SK-N-SH treated with all-trans-retinoic acid at 6 μM for 48 hours (cell line): ENCODE data around the gene IGLL1.
"Not testable (repeated sequence)": the region's sequence is repeated elsewhere in the genome, so short reads cannot be mapped to it uniquely, and the experiment has no call there.

Experiments used
- ATAC-seq: fragments of 200-7000 bp; cut with Tn5 transposase; 3 replicates; pipeline ENCODE4 v1.9.1; 2020; ENCODE audit warnings: mild to moderate bottlenecking, moderate library complexity
- ARNTL ChIP-seq: fragments of 450-650 bp; formaldehyde crosslinking; IDR thresholded peaks from 2 replicates; pipeline ENCODE4 v1.5.0; 2020; ENCODE audit warnings: low read depth, mild to moderate bottlenecking, moderate library complexity, borderline replicate concordance
- BACH2 ChIP-seq: fragments of 250-450 bp; sonication (Bioruptor Pico); IDR thresholded peaks from 2 replicates; pipeline ENCODE4 v1.9.0; 2021; ENCODE audit warnings: mild to moderate bottlenecking, borderline replicate concordance
- CREB5 ChIP-seq: fragments of 250-450 bp; sonication (Bioruptor Pico); IDR thresholded peaks from 2 replicates; pipeline ENCODE4 v1.5.1; 2020; ENCODE audit warnings: low read depth, mild to moderate bottlenecking, moderate library complexity
- CSDC2 ChIP-seq: fragments of 250-450 bp; sonication (Bioruptor Pico); IDR thresholded peaks from 2 replicates; pipeline ENCODE4 v1.5.0; 2020; ENCODE audit warnings: mild to moderate bottlenecking, moderate library complexity
- CSRNP3 ChIP-seq: fragments of 250-450 bp; sonication (Bioruptor Pico); IDR thresholded peaks from 2 replicates; pipeline ENCODE4 v1.5.1; 2021; ENCODE audit warnings: mild to moderate bottlenecking, moderate library complexity
- ESRRG ChIP-seq: fragments of 250-450 bp; sonication (Bioruptor Pico); IDR thresholded peaks from 2 replicates; pipeline ENCODE4 v1.6.1; 2021; ENCODE audit warnings: mild to moderate bottlenecking
- GLIS3 ChIP-seq: fragments of 250-450 bp; sonication (Bioruptor Pico); IDR thresholded peaks from 2 replicates; pipeline ENCODE4 v1.5.0; 2020; ENCODE audit warnings: mild to moderate bottlenecking, moderate library complexity
- ISL1 ChIP-seq: fragments of 250-450 bp; sonication (Bioruptor Pico); IDR thresholded peaks from 2 replicates; pipeline ENCODE4 v2.1.2; 2022; ENCODE audit warnings: mild to moderate bottlenecking, moderate library complexity
- PATZ1 ChIP-seq: fragments of 250-450 bp; sonication (Bioruptor Pico); IDR thresholded peaks from 2 replicates; pipeline ENCODE4 v1.8.0; 2020; ENCODE audit warnings: mild to moderate bottlenecking, moderate library complexity, borderline replicate concordance
- POU6F1 ChIP-seq: fragments of 250-450 bp; sonication (Bioruptor Pico); IDR thresholded peaks from 2 replicates; pipeline ENCODE4 v1.8.0; 2021; ENCODE audit warnings: low read depth, mild to moderate bottlenecking, moderate library complexity, borderline replicate concordance
- PPARA ChIP-seq: fragments of 250-450 bp; sonication (Bioruptor Pico); IDR thresholded peaks from 2 replicates; pipeline ENCODE4 v1.5.0; 2020; ENCODE audit warnings: mild to moderate bottlenecking, borderline replicate concordance
- RARB ChIP-seq: fragments of 250-450 bp; sonication (Bioruptor Pico); IDR thresholded peaks from 2 replicates; pipeline ENCODE4 v1.8.0; 2021; ENCODE audit warnings: mild to moderate bottlenecking, moderate library complexity
- SNAI2 ChIP-seq: fragments of 250-450 bp; sonication (Bioruptor Pico); IDR thresholded peaks from 2 replicates; pipeline ENCODE4 v1.5.0; 2020; ENCODE audit warnings: mild to moderate bottlenecking, moderate library complexity
- TOX ChIP-seq: fragments of 250-450 bp; sonication (Bioruptor Pico); IDR thresholded peaks from 2 replicates; pipeline ENCODE4 v1.8.0; 2021; ENCODE audit warnings: mild to moderate bottlenecking, moderate library complexity, borderline replicate concordance
- TSHZ2 ChIP-seq: fragments of 250-450 bp; sonication (Bioruptor Pico); IDR thresholded peaks from 2 replicates; pipeline ENCODE4 v1.5.0; 2020; ENCODE audit warnings: mild to moderate bottlenecking, moderate library complexity
- ZFP3 ChIP-seq: fragments of 250-450 bp; sonication (Bioruptor Pico); IDR thresholded peaks from 2 replicates; pipeline ENCODE4 v1.5.0; 2020; ENCODE audit warnings: mild to moderate bottlenecking, moderate library complexity
- ZNF565 ChIP-seq: fragments of 450-650 bp; formaldehyde crosslinking; conservative IDR thresholded peaks from 2 replicates; pipeline ENCODE4 v1.5.0; 2020; ENCODE audit warnings: low read depth, mild to moderate bottlenecking, moderate library complexity
- ZNF70 ChIP-seq: fragments of 450-650 bp; formaldehyde crosslinking; IDR thresholded peaks from 2 replicates; pipeline ENCODE4 v1.5.0; 2020; ENCODE audit warnings: mild to moderate bottlenecking, moderate library complexity
- ZNF8 ChIP-seq: fragments of 450-650 bp; formaldehyde crosslinking; IDR thresholded peaks from 2 replicates; pipeline ENCODE4 v1.5.0; 2020; ENCODE audit warnings: mild to moderate bottlenecking, moderate library complexity

The IGLL1 gene

GRCh38 chr22:23547818-23548500 lies 32.1 kb downstream of the IGLL1 start (continued):
- no peak for TF ChIP-seq GLIS3

GRCh38 chr22:23547382-23547781 lies 32.7 kb downstream of the IGLL1 start:
- not testable (repeated sequence) for ATAC-seq

- TF ChIP-seq ESRRG (CRISPR knock-in tag): no peak
- TF ChIP-seq CSRNP3 (CRISPR knock-in tag): no peak
- no peak for TF ChIP-seq ZNF8 (CRISPR knock-in tag)
- TF ChIP-seq PATZ1 (CRISPR knock-in tag): no peak
- TF ChIP-seq TSHZ2 (CRISPR knock-in tag): no peak
- no peak for TF ChIP-seq PPARA (CRISPR knock-in tag)
- TF ChIP-seq ARNTL (CRISPR knock-in tag): no peak
- TF ChIP-seq ZNF70 (CRISPR knock-in tag): no peak
- TF ChIP-seq POU6F1 (CRISPR knock-in tag): no peak
- TF ChIP-seq GLIS3: no peak
- no peak for TF ChIP-seq RARB (CRISPR knock-in tag)
- no peak for TF ChIP-seq ISL1 (CRISPR knock-in tag)
- TF ChIP-seq TOX (CRISPR knock-in tag): no peak
- no peak for TF ChIP-seq ZNF565 (CRISPR knock-in tag)
- no peak for TF ChIP-seq SNAI2 (CRISPR knock-in tag)
- no peak for TF ChIP-seq CREB5 (CRISPR knock-in tag)
- TF ChIP-seq ZFP3 (CRISPR knock-in tag): no peak
- ATAC-seq: no peak
Measured at GRCh38 chr22:23544852-23545251, 35.2 kb downstream of the IGLL1 start.

- peak; percentile 57 for TF ChIP-seq ISL1 (CRISPR knock-in tag)
- ATAC-seq: not testable (repeated sequence)
Measured at GRCh38 chr22:23543506-23544000, 36.5 kb downstream of the IGLL1 start.

GRCh38 chr22:23542933-23543332 lies 37.2 kb downstream of the IGLL1 start:
- ATAC-seq: no peak
- no peak for TF ChIP-seq CSDC2 (CRISPR knock-in tag)
- no peak for TF ChIP-seq ZFP3 (CRISPR knock-in tag)
- no peak for TF ChIP-seq POU6F1 (CRISPR knock-in tag)
- TF ChIP-seq SNAI2 (CRISPR knock-in tag): no peak
- no peak for TF ChIP-seq BACH2 (CRISPR knock-in tag)
- TF ChIP-seq ZNF70 (CRISPR knock-in tag): no peak
- no peak for TF ChIP-seq RARB (CRISPR knock-in tag)
- TF ChIP-seq ARNTL (CRISPR knock-in tag): no peak
- TF ChIP-seq ISL1 (CRISPR knock-in tag): peak; percentile 41
